NB4 (cell line): ENCODE results near the gene NDUFB11.

Source experiments
- DNase-seq: peaks from one replicate; pipeline ENCODE4 v3.0.0; 2010; ENCODE audit warnings: low read depth
- H3K4me3 ChIP-seq: one replicate; pipeline ENCODE4 v1.5.1; 2011; ENCODE audit warnings: mild to moderate bottlenecking, low read depth, low read length, moderate library complexity
- CTCF ChIP-seq: IDR thresholded peaks from one replicate; pipeline ENCODE4 v1.5.1; 2012; ENCODE audit warnings: low read depth, low read length
- MYC ChIP-seq: IDR thresholded peaks from 2 replicates; pipeline ENCODE4 v1.6.1; 2011; ENCODE audit warnings: low read depth, low read length
- POLR2A ChIP-seq: IDR thresholded peaks from 2 replicates; pipeline ENCODE4 v1.6.1; 2011; ENCODE audit warnings: mild to moderate bottlenecking; ENCODE audit not compliant: insufficient read length; ENCODE audit errors: extremely low read depth
- TF ChIP-seq, protein P1 (sequence below): IDR thresholded peaks from 2 replicates; pipeline ENCODE4 v1.6.1; 2011; ENCODE audit warnings: low read depth, low read length

The NDUFB11 gene

DNA sequence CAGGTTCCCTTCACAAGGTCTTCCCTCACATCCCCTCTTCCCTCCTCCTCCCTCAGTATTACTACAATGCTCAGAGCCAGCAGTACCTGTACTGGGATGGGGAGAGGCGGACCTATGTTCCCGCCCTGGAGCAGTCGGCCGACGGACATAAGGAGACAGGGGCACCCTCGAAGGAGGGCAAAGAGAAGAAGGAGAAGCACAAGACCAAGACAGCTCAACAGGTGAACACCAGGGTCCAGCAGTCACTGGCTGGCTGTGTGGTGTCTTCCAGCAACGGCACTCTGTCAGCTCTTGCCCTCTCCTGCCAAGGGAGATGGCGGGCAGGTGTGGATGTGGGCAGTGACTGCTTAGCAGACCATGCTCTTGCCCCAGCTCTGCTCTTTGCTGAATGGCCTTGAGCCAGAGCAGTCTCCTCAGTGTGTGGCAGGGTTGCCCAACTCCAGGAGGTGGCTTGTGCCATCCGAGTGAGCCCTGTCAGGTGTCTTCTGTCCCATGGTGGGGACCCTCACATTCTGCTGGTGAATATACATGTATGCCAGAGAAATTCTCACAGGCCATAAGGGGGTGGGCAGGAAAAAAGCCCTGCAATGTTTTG is 37.7 kb upstream of the NDUFB11 start:
- no peak overlapping the region for H3K4me3 ChIP-seq
- no peak for TF ChIP-seq CTCF
- TF ChIP-seq POLR2A: no peak
- no peak for TF ChIP-seq MYC
- TF ChIP-seq, protein P1, sequence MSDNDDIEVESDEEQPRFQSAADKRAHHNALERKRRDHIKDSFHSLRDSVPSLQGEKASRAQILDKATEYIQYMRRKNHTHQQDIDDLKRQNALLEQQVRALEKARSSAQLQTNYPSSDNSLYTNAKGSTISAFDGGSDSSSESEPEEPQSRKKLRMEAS: no peak
- no peak for DNase-seq

GRCh38 chrX:47181301-47181700 is 36.8 kb upstream of the NDUFB11 start:
- DNase-seq: no peak
- H3K4me3 ChIP-seq: no peak overlapping the region
- no peak for TF ChIP-seq MYC
- TF ChIP-seq CTCF: no peak
- TF ChIP-seq, protein P1: no peak
- no peak for TF ChIP-seq POLR2A

- TF ChIP-seq MYC (no peak), CTCF (no peak), POLR2A (no peak)
- TF ChIP-seq, protein P1: no peak
- no peak overlapping the region for H3K4me3 ChIP-seq
- DNase-seq: no peak
Observed at GRCh38 chrX:47180346-47180745, 35.8 kb upstream of the NDUFB11 start.

DNA sequence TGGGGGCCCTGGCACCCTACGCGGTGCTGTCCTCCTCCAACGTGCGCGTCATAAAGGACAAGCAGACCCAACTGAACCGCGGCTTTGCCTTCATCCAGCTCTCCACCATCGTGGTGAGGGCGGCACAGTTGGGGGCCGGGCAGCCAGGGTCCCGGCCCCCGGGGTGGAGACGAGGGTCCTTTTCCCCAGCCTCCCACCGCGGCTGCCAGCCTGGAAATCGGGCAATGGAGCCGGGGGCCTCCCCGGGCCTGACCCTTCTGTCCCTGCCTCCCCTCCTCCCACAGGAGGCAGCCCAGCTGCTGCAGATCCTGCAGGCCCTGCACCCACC is 35.4 kb upstream of the NDUFB11 start:
- TF ChIP-seq, protein P1: no peak
- no peak for TF ChIP-seq MYC
- TF ChIP-seq POLR2A: no peak
- TF ChIP-seq CTCF: no peak
- DNase-seq: no peak
- no peak overlapping the region for H3K4me3 ChIP-seq

DNA sequence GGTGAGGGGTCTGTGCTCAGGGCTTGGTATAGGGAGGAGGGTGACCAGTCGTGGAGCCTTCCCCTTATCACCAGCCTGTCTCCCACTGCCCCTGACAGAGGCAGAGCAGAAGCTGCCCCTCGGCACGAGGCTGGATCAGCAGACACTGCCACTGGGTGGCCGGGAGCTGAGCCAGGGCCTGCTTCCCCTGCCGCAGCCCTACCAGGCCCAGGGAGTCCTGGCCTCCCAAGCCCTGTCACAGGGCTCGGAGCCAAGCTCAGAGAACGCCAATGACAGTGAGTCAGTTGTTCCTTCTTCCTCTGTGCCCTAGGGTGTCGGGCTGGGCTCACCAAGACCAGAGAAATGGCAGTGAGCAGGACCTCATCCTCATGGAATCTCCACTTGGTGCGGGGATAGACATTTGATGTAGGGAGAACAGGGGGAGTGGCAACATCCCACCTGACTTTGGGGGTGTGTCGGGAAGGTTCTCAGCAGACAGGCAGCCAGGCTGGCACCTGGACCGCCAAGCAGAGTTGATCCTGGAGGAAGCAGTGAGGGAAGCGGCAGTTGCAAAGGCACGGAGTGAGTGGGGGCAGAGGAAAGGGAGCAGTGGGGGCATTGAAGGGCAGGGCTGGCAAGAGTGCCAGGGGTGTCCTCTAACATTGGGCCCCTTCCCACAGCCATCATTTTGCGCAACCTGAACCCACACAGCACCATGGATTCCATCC is 34.9 kb upstream of the NDUFB11 start:
- DNase-seq: no peak
- no peak overlapping the region for H3K4me3 ChIP-seq
- TF ChIP-seq, protein P1: no peak
- TF ChIP-seq POLR2A: no peak
- no peak for TF ChIP-seq CTCF
- no peak for TF ChIP-seq MYC
